Measurements from ENCODE around the gene EHBP1. TPM values are rescaled to one million over a fixed set of nuclear protein-coding genes. Genes with fewer than 3 reads are reported as not detected.

The EHBP1 gene
- total RNA-seq, 3 donors from 2014 or later: 65.9 to 118 (median 87.2) TPM

- Histone ChIP-seq H3K4me1 (no peaks in the 10 kb centered on the region), H3K36me3 (no peaks in the 10 kb centered on the region), H3K4me3 (no peak overlapping the region), H3K27ac (no peak overlapping the region), H3K27me3 (no peaks in the 10 kb centered on the region), H3K9me3 (no peaks in the 10 kb centered on the region)
- no peak for DNase-seq (ENCODE audit: low spot score in 2 of 2)
- TF ChIP-seq POLR2A (IDR thresholded peaks at IDR 0.05) (no peak), CTCF (IDR thresholded peaks at IDR 0.05) (no peak), POLR2AphosphoS5 (IDR thresholded peaks at IDR 0.05) (no peak)
- intact Hi-C loops (cut with DNase I; ENCODE audit: low total_unique reads): no loop called here
Observed at GRCh38 chr2:62881162-62881795, 175.8 kb downstream of the EHBP1 start.

- no peaks in the 10 kb centered on the region for H3K36me3 ChIP-seq
- no peak overlapping the region for H3K4me3 ChIP-seq
- intact Hi-C loops (cut with DNase I; ENCODE audit: low total_unique reads): no loop called here
- H3K4me1 ChIP-seq: no peaks in the 10 kb centered on the region
- TF ChIP-seq POLR2A (IDR thresholded peaks at IDR 0.05) (no peak), POLR2AphosphoS5 (IDR thresholded peaks at IDR 0.05) (no peak), CTCF (IDR thresholded peaks at IDR 0.05) (no peak)
- DNase-seq (ENCODE audit: low spot score in 2 of 2): no peak
- H3K9me3 ChIP-seq: no peaks in the 10 kb centered on the region
- no peaks in the 10 kb centered on the region for H3K27me3 ChIP-seq
- H3K27ac ChIP-seq: no peak overlapping the region
Observed at GRCh38 chr2:62883629-62884028, 178.1 kb downstream of the EHBP1 start.

- Histone ChIP-seq H3K27ac (no peak overlapping the region), H3K4me1 (no peaks in the 10 kb centered on the region), H3K9me3 (no peaks in the 10 kb centered on the region), H3K4me3 (no peak overlapping the region), H3K36me3 (no peaks in the 10 kb centered on the region), H3K27me3 (no peaks in the 10 kb centered on the region)
- intact Hi-C loops (cut with DNase I; ENCODE audit: low total_unique reads): no loop called here
- TF ChIP-seq POLR2A (IDR thresholded peaks at IDR 0.05) (no peak), POLR2AphosphoS5 (IDR thresholded peaks at IDR 0.05) (no peak), CTCF (IDR thresholded peaks at IDR 0.05) (no peak)
- DNase-seq (ENCODE audit: low spot score in 2 of 2): no peak
Observed at GRCh38 chr2:62884086-62884485, 178.6 kb downstream of the EHBP1 start.

GRCh38 chr2:62884514-62884913 lies 179.0 kb downstream of the EHBP1 start:
- TF ChIP-seq POLR2AphosphoS5 (IDR thresholded peaks at IDR 0.05) (no peak), CTCF (IDR thresholded peaks at IDR 0.05) (no peak), POLR2A (IDR thresholded peaks at IDR 0.05) (no peak)
- DNase-seq (ENCODE audit: low spot score in 2 of 2): no peak
- no peaks in the 10 kb centered on the region for H3K27me3 ChIP-seq
- no peak overlapping the region for H3K27ac ChIP-seq
- intact Hi-C loops (cut with DNase I; ENCODE audit: low total_unique reads): no loop called here
- no peaks in the 10 kb centered on the region for H3K36me3 ChIP-seq
- H3K4me1 ChIP-seq: no peaks in the 10 kb centered on the region
- no peaks in the 10 kb centered on the region for H3K9me3 ChIP-seq
- no peak overlapping the region for H3K4me3 ChIP-seq

GRCh38 chr2:62894966-62895631 lies 189.6 kb downstream of the EHBP1 start:
- no peaks in the 10 kb centered on the region for H3K36me3 ChIP-seq
- intact Hi-C loops (cut with DNase I; ENCODE audit: low total_unique reads): no loop called here
- TF ChIP-seq POLR2AphosphoS5 (IDR thresholded peaks at IDR 0.05): no peak
- TF ChIP-seq CTCF (IDR thresholded peaks at IDR 0.05): no peak
- TF ChIP-seq POLR2A (IDR thresholded peaks at IDR 0.05): no peak
- no peaks in the 10 kb centered on the region for H3K9me3 ChIP-seq
- no peak for DNase-seq (ENCODE audit: low spot score in 2 of 2)
- H3K27ac ChIP-seq: no peak overlapping the region
- no peaks in the 10 kb centered on the region for H3K27me3 ChIP-seq
- no peak overlapping the region for H3K4me3 ChIP-seq
- H3K4me1 ChIP-seq: no peaks in the 10 kb centered on the region
